ENCODE measurements around the gene NELL1. TPM values are rescaled to one million over a fixed set of nuclear protein-coding genes. Genes with fewer than 3 reads are reported as not detected.

The NELL1 gene
- total RNA-seq, 1 donor from 2014 or later: not detected

GRCh38 chr11:21068886-21069285 is 399.5 kb downstream of the NELL1 start:
- no peak overlapping the region for H3K27ac Mint-ChIP-seq
- no peak overlapping the region for H3K9ac ChIP-seq
- H3K79me2 ChIP-seq (ENCODE audit: low read depth): no peaks in the 10 kb centered on the region
- peaks cover 2% of the 10 kb centered on the region for H3K27me3 Mint-ChIP-seq (ENCODE audit: insufficient read depth, low read depth)
- H3K27ac ChIP-seq: no peak overlapping the region
- peaks cover 38% of the 10 kb centered on the region for H3K4me1 Mint-ChIP-seq
- peaks cover 2% of the 10 kb centered on the region for H3K36me3 Mint-ChIP-seq
- no peak overlapping the region for H3K4me3 Mint-ChIP-seq
- H3K9me3 Mint-ChIP-seq: peaks cover 6% of the 10 kb centered on the region
- no peak for TF ChIP-seq EZH2 (IDR thresholded peaks at IDR 0.05)
- TF ChIP-seq, protein P1, sequence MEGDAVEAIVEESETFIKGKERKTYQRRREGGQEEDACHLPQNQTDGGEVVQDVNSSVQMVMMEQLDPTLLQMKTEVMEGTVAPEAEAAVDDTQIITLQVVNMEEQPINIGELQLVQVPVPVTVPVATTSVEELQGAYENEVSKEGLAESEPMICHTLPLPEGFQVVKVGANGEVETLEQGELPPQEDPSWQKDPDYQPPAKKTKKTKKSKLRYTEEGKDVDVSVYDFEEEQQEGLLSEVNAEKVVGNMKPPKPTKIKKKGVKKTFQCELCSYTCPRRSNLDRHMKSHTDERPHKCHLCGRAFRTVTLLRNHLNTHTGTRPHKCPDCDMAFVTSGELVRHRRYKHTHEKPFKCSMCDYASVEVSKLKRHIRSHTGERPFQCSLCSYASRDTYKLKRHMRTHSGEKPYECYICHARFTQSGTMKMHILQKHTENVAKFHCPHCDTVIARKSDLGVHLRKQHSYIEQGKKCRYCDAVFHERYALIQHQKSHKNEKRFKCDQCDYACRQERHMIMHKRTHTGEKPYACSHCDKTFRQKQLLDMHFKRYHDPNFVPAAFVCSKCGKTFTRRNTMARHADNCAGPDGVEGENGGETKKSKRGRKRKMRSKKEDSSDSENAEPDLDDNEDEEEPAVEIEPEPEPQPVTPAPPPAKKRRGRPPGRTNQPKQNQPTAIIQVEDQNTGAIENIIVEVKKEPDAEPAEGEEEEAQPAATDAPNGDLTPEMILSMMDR (IDR thresholded peaks at IDR 0.05): no peak
- TF ChIP-seq EZH2phosphoT487 (IDR thresholded peaks at IDR 0.05): no peak
- no peak overlapping the region for H2AFZ ChIP-seq (replicated peaks)
- no peak overlapping the region for H3K4me2 ChIP-seq
- no peaks in the 10 kb centered on the region for H4K20me1 ChIP-seq (ENCODE audit: low read depth)
- H3K9me3 ChIP-seq (ENCODE audit: low read depth): no peaks in the 10 kb centered on the region
- no peaks in the 10 kb centered on the region for H3K27me3 ChIP-seq
- DNase-seq (ENCODE audit: low spot score): no peak
- peaks cover 14% of the 10 kb centered on the region for H3F3A ChIP-seq (ENCODE audit: low read depth)
- H3K36me3 ChIP-seq: no peaks in the 10 kb centered on the region
- H3K4me3 ChIP-seq: no peak overlapping the region
- peaks cover 46% of the 10 kb centered on the region for H3K4me1 ChIP-seq

- H3K79me2 ChIP-seq (ENCODE audit: low read depth): no peaks in the 10 kb centered on the region
- peaks cover 2% of the 10 kb centered on the region for H3K36me3 Mint-ChIP-seq
- H3K36me3 ChIP-seq: no peaks in the 10 kb centered on the region
- no peak overlapping the region for H3K4me3 Mint-ChIP-seq
- no peak overlapping the region for H3K4me2 ChIP-seq
- H3K9me3 Mint-ChIP-seq: no peaks in the 10 kb centered on the region
- DNase-seq (ENCODE audit: low spot score): no peak
- H3K9me3 ChIP-seq (ENCODE audit: low read depth): no peaks in the 10 kb centered on the region
- H3F3A ChIP-seq (ENCODE audit: low read depth): peaks cover 14% of the 10 kb centered on the region
- no peak overlapping the region for H3K9ac ChIP-seq
- no peak overlapping the region for H3K27ac Mint-ChIP-seq
- H3K27me3 ChIP-seq: no peaks in the 10 kb centered on the region
- H3K27ac ChIP-seq: no peak overlapping the region
- no peaks in the 10 kb centered on the region for H4K20me1 ChIP-seq (ENCODE audit: low read depth)
- H3K4me1 Mint-ChIP-seq: peaks cover 44% of the 10 kb centered on the region
- no peak overlapping the region for H2AFZ ChIP-seq (replicated peaks)
- TF ChIP-seq EZH2phosphoT487 (IDR thresholded peaks at IDR 0.05) (no peak), EZH2 (IDR thresholded peaks at IDR 0.05) (no peak)
- TF ChIP-seq, protein P1 (IDR thresholded peaks at IDR 0.05): no peak
- H3K27me3 Mint-ChIP-seq (ENCODE audit: insufficient read depth, low read depth): no peaks in the 10 kb centered on the region
- H3K4me1 ChIP-seq: peaks cover 56% of the 10 kb centered on the region
- no peak overlapping the region for H3K4me3 ChIP-seq
Measured at GRCh38 chr11:21069909-21070308, 400.5 kb downstream of the NELL1 start.

- no peak overlapping the region for H3K4me3 ChIP-seq
- no peak for DNase-seq (ENCODE audit: low spot score)
- no peak overlapping the region for H3K27ac ChIP-seq
- no peaks in the 10 kb centered on the region for H3K36me3 ChIP-seq
- H3K27me3 Mint-ChIP-seq (ENCODE audit: insufficient read depth, low read depth): peaks cover 2% of the 10 kb centered on the region
- no peaks in the 10 kb centered on the region for H4K20me1 ChIP-seq (ENCODE audit: low read depth)
- H3K9me3 ChIP-seq (ENCODE audit: low read depth): no peaks in the 10 kb centered on the region
- H3K27ac Mint-ChIP-seq: no peak overlapping the region
- H3K36me3 Mint-ChIP-seq: no peaks in the 10 kb centered on the region
- H3F3A ChIP-seq (ENCODE audit: low read depth): peaks cover 14% of the 10 kb centered on the region
- peaks cover 63% of the 10 kb centered on the region for H3K4me1 Mint-ChIP-seq
- H3K27me3 ChIP-seq: no peaks in the 10 kb centered on the region
- no peak overlapping the region for H3K4me2 ChIP-seq
- TF ChIP-seq, protein P1 (IDR thresholded peaks at IDR 0.05): no peak
- TF ChIP-seq EZH2 (IDR thresholded peaks at IDR 0.05) (no peak), EZH2phosphoT487 (IDR thresholded peaks at IDR 0.05) (no peak)
- H3K4me1 ChIP-seq: peaks cover 71% of the 10 kb centered on the region
- H3K9ac ChIP-seq: no peak overlapping the region
- H2AFZ ChIP-seq (replicated peaks): no peak overlapping the region
- H3K79me2 ChIP-seq (ENCODE audit: low read depth): no peaks in the 10 kb centered on the region
- no peak overlapping the region for H3K4me3 Mint-ChIP-seq
- H3K9me3 Mint-ChIP-seq: no peaks in the 10 kb centered on the region
Measured at GRCh38 chr11:21072558-21072957, 403.2 kb downstream of the NELL1 start.

Measured in neural progenitor cell (in vitro differentiated cells).